GM21825 (cell line): Measurements from ENCODE around the gene CERS3.
"Not testable (repeated sequence)": the region's sequence is repeated elsewhere in the genome, so short reads cannot be mapped to it uniquely, and the experiment has no call there.

ENCODE experiments used
- ATAC-seq: cut with Tn5 transposase; IDR thresholded peaks from one replicate; pipeline ENCODE4 v1.9.1; 2021; ENCODE audit warnings: mild to moderate bottlenecking, moderate library complexity; ENCODE audit not compliant: unreplicated experiment

The CERS3 gene

DNA sequence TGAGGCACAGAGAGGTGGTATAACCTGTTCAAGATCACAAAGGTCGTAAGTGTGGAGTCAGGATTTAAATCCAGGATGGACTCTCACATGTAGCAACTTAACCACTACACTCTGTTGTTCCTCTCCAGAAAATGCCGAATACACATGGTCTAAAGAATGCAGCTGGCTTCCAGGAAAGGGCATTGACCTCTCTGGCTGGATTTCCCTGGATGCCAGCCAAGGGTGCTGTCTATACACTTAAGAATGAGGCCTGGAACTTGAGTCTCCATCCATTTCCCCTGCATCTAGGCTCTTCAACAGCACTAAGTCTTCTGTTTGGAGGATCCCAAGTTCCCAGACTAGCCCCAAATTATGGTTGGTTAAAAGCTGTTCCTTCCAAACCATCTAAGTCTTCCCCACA is 60.5 kb downstream of the CERS3 start:
- no peak for ATAC-seq

DNA sequence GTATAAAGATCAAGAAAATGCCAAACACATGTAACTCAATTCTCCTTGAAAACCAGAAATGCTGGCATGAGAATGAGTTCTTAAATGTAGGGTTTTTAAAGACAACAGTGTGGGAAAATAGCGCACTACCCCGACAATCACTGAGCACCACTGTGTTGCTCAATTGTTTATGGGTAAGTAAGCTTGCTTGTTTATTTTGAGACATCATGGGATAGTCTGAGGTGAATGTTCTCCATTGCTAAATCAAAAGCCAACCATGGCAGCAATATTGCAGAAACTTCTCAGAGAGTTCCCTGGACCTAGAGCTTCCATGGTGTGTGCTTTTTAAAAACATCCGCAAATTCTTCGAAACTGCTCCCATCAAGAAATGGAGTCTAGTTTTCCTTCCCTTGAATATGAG is 62.7 kb downstream of the CERS3 start:
- no peak for ATAC-seq

DNA sequence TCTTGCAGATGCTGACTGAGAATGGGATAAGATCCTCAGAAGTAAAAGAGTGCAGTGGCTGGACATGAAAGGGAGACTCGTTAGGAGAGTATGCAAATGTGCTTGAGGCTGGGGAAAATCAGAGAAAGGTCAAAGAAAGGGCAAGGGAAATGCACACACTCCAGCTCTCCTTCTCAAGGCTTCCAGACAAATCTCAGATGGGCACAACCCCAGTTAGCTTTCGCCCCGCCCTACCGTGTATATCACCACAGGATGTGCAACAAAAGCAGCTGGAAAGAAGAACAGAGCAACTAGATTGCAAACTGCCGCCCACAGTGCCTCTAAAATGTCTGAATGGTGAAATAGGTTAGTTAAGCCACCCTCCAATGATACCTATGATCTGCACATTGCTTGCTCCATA is 63.9 kb downstream of the CERS3 start:
- ATAC-seq, result no peak

DNA sequence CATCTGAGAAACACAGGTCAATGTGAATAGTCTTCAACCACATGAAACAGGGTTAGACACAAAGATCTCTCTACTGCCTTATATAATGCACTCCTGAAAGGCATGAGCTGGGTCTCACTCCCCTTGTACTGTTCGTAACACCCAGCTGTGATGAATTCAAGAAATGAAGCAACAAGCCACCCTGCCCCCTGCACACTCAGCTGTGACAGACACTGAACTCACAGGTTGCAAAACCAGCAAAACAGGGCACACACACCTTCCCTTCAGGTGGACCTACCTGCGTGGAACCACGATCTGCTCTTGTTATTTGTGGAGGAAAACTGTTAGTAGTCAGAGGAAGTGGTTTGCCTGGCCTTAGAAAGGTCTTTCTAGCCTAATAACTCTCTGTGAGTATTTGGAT is 64.5 kb downstream of the CERS3 start:
- no peak for ATAC-seq

DNA sequence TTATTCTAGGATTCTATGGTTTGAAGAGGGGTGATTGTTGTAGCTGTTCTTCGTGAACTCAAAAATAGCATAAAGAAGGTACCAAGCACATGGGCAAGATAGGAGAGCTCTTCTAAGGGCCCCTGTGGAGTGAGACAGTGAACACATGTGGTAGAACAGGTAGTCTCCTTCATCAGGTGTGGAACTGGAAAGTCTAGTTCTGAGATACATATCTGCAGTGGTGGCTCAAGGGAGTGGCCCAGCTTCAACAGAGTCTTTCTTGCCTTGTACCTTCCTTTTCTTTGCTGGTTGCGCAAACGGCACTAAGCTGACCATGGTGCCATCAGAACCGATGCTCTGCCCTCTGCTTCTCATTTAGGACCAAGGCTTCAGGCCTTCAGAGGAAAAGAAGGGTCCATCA is 65.2 kb downstream of the CERS3 start:
- ATAC-seq, result no peak

DNA sequence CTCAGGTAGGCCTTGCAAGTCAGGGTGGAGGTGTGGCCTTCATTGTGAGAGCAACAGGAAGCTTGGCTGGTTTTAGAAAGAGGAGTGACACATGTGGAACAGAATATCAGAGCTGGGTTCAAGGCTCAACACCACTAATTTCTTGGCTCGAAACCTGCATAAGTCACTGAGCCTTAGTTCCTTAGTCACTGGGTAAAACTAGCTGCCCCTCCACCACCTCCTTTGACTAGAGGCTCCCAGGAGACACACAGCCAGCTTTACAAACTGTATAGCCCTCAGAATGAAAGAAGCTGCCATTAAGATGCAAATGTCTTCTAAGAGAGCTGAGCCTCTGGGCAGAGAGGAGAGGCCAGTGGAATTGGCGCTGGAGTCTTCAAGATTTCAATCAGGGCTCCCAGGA is 67.7 kb downstream of the CERS3 start:
- peak; percentile 72 for ATAC-seq

DNA sequence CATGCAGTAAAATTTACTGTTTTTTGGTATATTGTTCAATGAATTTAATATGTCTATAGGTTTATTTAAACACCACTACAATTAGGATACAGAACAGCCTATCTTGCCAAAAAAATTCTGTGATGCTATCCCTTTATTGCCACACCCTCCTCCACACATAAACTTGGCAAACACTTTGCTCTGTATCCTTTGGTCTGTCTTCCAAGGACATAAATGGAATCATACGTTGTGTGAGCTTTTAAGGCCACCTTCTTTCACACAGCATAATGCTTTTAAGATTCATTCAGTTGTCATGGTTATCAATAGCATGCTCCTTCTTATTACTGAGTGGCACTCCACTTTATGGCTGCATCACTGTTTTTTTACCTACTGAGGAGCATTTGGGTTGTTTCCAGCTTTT is 71.5 kb downstream of the CERS3 start:
- no peak for ATAC-seq

DNA sequence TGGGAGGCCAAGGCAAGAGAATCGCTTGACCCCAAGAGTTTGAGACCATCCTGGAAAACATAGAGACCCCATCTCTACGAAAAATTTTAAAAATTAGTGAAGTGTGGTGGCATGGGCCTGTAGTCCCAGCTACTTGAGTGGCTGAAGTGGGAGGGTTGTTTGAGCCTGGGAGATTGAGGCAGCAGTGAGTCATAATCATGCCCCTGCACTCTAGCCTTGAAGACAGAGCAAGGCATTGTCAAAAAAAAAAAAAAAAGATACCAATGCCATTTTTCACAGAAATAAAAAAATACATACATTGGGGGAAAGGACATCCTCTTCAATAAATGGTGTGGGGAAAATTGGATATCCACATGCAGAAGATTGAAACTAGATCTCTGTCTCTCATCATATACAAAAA is 74.6 kb downstream of the CERS3 start:
- no peak for ATAC-seq

DNA sequence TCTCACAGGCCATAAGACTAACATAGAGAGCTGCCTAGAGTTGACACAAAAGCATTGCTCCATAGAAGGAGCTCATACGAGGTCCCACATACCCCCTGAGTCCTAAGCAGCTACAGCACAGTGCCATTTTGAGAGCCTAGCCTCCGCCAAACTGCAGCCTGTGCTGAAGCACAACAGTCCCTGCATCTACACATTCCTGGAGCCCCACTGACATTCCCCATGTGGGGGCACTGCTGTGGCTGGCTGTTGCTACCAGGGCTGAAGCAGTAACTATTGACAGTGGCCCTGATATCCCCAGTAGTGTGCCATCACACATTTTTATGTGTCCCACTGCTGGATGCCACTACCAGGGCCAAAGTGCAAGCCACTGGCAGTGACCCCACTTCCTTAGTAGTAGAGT is 80.3 kb downstream of the CERS3 start:
- ATAC-seq, result no peak

DNA sequence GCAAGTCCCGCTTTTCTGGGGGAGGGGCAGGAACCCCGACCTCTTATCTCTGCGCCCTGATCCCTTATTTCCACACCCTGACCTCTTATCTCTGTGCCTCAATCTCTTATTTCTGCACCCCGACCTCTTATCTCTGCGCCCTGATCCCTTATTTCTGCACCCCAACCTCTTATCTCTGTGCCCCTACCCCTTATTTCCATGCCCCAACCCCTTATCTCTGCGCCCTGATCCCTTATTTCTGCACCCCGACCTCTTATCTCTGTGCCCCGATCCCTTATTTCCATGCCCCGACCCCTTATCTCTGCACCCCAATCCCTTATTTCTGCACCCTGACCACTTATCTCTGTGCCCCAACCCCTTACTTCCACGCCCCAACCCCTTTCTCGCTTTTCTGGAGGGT is 87.7 kb downstream of the CERS3 start:
- not testable (repeated sequence) for ATAC-seq

DNA sequence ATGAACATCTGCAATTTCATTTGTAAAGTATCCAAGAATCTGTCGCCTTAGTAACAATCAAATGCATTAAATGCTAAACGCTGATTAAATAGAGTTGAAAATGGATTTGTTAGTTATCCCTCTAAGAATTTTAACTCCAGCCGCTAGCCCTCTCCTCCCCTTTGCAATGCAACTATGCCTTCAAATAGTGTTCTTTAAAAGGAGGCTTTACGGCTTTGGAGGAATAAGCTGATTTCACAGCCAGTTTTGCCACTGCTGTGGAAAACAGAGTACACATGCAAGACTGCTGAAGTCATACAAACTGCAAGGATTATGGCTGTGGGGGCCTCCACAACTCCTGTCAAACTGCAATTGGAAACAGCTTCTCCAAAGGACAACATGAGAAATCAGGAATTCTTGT is 89.2 kb downstream of the CERS3 start:
- no peak for ATAC-seq

DNA sequence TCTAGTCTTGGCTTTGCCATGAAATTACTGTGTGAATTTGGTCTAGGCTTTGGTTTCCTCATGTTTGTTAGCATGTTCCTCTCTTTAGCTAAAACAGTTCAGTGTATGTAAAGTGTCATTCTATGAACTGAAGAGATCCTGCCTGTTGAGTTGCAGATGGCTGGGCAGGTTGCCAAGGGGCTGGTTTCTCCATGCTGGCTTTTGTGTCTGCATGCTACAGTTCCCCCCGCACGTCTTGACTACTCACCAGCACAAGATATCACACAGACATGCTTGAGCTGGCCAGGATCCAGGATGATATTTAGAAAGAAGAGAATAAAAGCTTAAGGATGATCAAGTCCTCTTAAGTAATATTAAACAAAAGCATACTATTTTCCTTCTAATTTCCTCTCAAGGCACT is 90.2 kb downstream of the CERS3 start:
- peak; percentile 61 for ATAC-seq

DNA sequence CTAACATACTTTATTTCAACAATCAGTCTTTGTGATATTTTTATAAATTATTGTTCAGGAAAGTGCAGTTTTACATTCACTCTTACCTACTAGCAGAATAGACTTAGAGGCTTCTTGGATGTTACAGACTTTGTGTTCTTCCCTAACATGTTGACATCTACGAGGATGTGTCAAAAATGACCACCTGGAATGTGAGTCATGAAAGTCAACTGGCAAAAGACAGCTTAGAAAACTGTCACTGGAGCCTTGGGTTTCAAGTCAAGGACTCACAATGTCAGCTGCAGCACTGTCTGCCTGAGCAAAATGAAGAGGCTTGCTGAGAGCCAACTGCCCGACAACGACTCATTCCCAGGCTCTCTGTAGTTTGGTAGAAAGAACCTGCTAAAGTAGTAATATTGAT is 91.5 kb downstream of the CERS3 start:
- ATAC-seq, result no peak

DNA sequence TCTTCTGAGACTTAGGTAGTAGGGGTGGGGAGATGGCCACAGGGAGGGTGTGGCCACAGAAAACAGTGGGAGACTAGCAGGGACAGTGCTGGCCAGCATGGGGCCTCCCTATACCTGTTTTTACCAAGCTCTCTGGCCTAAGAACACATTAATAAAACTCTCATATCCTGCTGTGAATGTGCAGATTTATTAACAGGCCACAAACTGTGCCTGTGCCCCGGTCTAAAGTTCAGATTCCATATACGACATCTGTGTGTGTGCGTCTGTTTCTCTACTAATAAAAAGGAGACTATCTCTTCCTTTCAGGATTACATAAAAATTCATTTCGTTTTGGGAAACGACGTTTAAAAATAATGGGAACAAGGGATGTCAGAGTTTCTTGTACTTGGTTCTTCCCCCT is 94.2 kb downstream of the CERS3 start:
- ATAC-seq, result no peak

DNA sequence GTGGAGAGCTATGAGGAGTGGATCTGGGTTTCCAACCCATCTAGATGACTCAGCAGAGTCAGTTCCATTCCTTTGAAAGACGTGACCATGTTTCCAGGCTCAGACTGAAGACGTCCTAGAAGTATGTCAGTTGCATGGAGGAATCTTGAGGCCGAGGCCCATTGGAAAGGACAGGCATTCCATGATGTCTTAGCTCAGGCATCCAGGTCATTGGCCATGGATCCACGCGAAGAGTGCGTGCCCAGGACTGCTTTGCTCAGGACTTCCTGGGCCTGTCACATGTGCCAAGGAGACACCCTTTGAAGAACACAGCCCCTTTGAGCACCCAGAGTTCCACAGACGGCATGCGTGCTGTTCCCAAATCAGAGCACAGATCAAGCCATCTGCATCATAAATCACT is 94.7 kb downstream of the CERS3 start:
- ATAC-seq, result no peak

DNA sequence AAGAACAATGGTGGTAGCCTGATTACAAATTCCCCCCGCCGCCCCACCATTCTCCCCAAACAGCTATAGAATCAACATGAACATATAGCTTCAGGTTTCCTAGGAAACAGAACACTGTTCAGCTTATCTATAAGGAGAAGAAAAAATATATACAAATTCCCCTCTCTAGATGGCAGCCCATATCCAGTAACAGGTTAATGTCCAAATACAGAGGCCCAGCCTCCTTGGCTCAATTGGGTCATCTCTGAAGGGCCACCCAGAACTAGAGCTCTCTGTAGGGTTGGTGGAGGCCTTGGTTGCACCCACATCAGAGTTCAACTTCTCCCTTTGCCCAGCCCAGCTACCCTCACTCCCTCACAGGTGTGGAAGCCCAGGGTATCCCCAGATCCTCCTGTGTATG is 95.4 kb downstream of the CERS3 start:
- ATAC-seq, result no peak

DNA sequence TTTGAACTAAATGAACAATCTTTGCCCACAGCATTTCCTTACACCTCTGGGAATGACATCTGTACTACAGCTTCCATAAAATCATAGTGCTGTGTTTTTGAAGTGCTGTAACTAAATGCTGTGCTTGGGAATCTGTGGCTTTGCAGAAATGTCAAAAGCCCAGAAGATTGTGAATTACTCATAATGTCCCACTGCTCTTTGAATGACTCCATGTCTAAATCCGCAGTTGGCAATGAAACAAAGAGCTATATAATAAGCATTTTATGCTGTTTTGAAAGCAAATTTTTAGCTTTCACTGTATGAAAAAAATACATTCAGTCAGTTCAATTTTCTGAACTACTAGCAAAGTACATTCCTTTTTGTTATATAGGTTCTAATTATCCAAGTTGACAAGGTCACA is 98.3 kb downstream of the CERS3 start:
- no peak for ATAC-seq

DNA sequence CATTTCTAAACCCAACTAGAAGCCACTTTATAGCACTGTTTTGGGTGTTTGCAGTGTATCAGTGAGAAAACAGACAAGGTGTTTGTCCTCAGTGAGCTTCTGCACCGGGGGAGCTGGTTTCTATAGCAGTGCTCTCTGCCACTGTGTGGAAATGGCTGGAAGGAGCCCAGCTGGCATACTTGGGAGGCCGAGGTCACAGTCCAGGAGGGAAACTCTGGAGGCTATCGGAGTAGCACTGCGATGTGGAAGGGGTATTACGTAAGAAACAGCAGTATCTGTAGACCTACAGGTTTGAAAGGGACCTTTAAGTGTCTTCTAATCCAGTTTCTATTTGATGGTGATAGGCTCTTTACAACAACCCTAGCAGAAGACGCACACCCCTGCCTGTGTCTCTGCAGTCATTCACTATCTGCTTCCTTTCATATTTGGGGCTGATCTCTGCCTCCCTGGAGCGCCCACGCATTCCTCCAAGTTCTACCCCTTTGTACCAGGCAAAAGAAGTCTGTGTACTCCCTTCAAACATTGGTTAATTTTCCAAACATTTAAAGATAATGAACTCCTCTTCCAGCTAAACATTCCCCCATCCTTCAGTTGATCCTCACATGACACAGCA is 99.5 kb downstream of the CERS3 start:
- no peak for ATAC-seq

DNA sequence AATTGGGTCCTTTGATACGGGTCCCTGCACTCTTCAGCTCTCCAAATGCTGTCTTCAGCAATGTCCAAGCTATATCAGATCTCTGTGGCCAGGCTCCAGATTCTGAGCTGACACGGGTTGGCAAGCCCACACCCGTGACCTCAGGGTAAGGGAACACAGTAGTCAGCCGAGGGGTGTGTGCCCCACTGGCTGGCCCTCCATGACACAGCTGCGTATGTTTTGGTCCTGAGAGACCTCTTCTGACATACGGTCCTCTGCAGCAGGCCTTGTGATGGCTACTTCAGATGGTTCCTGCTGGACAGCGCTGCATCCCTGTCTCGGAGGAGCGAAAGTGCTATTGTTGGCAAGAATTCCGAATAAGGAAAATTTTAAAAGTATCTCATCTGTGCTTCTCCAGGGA is 101.8 kb downstream of the CERS3 start:
- no peak for ATAC-seq

DNA sequence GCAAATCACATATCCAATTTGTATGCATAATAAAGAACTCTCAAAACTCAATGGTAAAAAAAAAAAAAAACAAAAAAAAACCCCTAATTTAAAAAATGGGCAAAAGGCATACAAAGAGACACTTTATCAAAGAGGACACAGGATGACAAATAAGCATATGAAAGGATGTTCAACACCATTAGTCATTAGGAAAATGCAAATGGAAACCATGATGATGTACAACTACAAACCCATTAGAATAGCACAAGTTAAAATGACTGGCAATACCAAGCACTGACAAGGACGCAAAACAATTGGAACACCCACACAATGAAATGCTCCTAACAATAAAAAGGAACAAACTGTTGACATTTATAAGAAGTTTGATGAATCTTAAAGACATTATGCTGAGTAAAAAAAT is 123.6 kb downstream of the CERS3 start:
- ATAC-seq, result no peak

DNA sequence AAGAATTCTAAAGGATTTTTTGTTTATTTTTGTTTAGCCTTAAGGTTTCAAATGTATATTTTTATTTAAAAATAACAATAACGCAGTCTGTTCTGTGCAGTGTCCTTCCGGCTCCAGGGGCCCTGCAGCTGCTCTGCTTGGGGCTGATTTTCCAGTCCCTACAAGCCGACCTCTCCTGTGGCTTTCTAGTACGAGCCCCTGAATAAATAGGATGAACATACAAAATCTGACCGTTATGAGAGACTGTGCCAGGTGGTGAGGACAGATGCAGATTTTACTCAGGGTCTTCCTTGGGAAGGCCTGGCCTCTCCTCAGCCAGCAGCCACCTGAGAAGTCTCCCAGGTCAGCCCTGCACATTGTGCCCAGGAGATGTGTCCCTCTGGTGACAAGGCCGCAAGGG is 127.8 kb downstream of the CERS3 start:
- no peak for ATAC-seq

DNA sequence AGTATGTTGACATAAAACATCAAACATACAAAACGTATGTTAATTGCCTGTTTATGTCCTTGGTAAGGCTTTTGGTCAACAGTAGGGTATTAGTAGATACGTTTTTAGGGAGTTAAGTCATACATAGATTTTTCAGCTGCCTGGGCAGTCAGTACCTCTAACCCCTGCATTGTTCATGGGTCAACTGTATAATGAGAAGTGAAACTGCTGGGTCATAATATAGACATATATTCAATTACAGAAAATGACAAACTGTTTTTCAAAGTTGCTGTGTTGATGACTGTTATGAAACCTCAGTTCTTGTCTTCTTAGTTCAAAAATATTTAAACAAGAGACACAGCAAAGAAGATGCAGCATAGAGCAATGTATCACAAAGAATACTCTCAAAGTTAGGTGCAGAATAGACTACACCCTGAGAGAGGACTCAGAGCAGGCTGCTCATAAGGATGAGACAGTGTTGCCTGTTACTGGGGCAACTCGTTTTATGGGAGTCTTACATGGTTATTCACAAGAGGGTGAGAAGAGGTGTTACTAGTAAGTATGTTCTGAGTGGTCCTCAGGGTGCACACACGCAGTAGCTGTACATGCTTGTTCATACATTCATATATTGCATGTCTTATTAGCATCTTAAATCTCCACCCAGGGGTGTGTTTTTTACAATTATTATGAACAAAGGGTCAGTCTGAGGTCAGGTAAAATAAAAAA is 133.9 kb downstream of the CERS3 start:
- no peak for ATAC-seq

DNA sequence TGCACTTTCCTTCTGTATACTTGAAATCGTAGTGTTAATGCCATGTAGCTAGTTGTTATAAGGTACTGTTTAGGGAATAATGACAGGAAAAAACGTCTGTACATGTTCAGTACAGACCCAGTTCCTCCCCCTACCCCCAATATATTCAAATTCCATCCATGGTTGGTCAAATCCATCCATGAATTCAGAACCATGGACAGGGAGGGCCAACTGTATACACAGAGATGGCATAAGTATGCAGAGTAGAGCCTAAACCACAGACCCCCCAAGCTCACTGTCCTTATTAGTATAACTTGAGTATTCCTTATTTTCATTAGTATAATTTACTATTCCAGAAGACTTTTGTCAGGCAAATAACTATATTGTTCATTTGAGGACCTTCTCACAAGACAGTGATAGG is 135.7 kb downstream of the CERS3 start:
- no peak for ATAC-seq
